Sigmoid colon (tissue), 7 donors: Measurements from ENCODE around the gene GRK1. TPM values are rescaled to one million over a fixed set of nuclear protein-coding genes. Genes with fewer than 3 reads are reported as not detected.
A peak's percentile ranks its signal among the peaks of the same experiment; 100 is the strongest.
"Not testable (repeated sequence)": the region's sequence is repeated elsewhere in the genome, so short reads cannot be mapped to it uniquely, and the experiment has no call there.

ENCODE experiments used
- DNase-seq: peaks from one replicate; pipeline ENCODE4 v3.0.0-alpha.2; 2019
- H3K27ac ChIP-seq, 4 donors: fragments of 200-600 bp; sonication (generic); one replicate each; pipeline ENCODE4 v1.5.1; 2016 to 2019; ENCODE audit warnings: mild to moderate bottlenecking in 1 of 4
- H3K27me3 ChIP-seq, 3 donors: fragments of 200-600 bp; sonication (generic); one replicate each; pipeline ENCODE4 v1.5.1; 2019; ENCODE audit warnings: mild to moderate bottlenecking in 1 of 3
- H3K36me3 ChIP-seq, 4 donors: fragments of 200-600 bp; sonication (generic); one replicate each; pipeline ENCODE4 v1.5.1; 2016 to 2019
- H3K4me1 ChIP-seq, 4 donors: fragments of 200-600 bp; sonication (generic); one replicate each; pipeline ENCODE4 v1.5.1; 2017 to 2019
- H3K4me3 ChIP-seq, 4 donors: fragments of 200-600 bp; sonication (generic); one replicate each; pipeline ENCODE4 v1.5.1; 2017 to 2019; ENCODE audit warnings: mild to moderate bottlenecking in 2 of 4, moderate library complexity in 1 of 4
- H3K9me3 ChIP-seq, 4 donors: fragments of 200-600 bp in 3 of 4; sonication (generic) in 3 of 4; one replicate each; pipeline versions ENCODE4 v1.5.1 to v1.6.1; 2013 to 2019
- CTCF ChIP-seq, 4 experiments: fragments of 450-650 bp in 3 of 4; fragments of 200-600 bp in 1 of 4; IDR thresholded peaks; one replicate each; pipeline ENCODE4 v1.5.1; 2016 to 2019; ENCODE audit warnings: antibody characterized with exemption in 4 of 4, mild to moderate bottlenecking in 3 of 4, moderate library complexity in 2 of 4
- EP300 ChIP-seq, 4 donors: sonication (generic); formaldehyde crosslinking; IDR thresholded peaks; one replicate each; pipeline ENCODE4 v1.6.1; 2017; ENCODE audit warnings: antibody characterized with exemption in 4 of 4
- POLR2A ChIP-seq, 2 donors: fragments of 450-650 bp; IDR thresholded peaks; one replicate each; pipeline ENCODE4 v1.6.1; 2016; ENCODE audit warnings: antibody characterized with exemption in 2 of 2, mild to moderate bottlenecking in 2 of 2, moderate library complexity in 2 of 2
- POLR2AphosphoS5 ChIP-seq, 4 donors: sonication (generic); formaldehyde crosslinking; IDR thresholded peaks; one replicate each; pipeline ENCODE4 v1.6.1; 2017; ENCODE audit warnings: antibody characterized with exemption in 4 of 4
- WGBS, 2 donors: extraction: QIAGEN DNeasy Blood & Tissue Kit; methylation state at CpG; one replicate each; pipeline ENCODE4 v1.1.7; 2013; 5-methylcytosine and 5-hydroxymethylcytosine counted together
- intact Hi-C: fragments of 100-400 bp; cut with DNase I; formaldehyde crosslinking; loops from one replicate; pipeline ENCODE4 v1.15.1; 2023
- polyA plus RNA-seq, 3 donors: library from polyadenylated mRNA; stranded (reverse); fragments of 200-250 nt; gene quantifications; one replicate each; pipeline ENCODE4 v1.2.3, GENCODE V29; 2013
- total RNA-seq, 4 donors: library from RNA; depleted of rRNA; stranded (reverse); fragments of >200 nt; gene quantifications; one replicate each; pipeline ENCODE4 v1.1.0, GENCODE V29; 2016
- donor health status: healthy with polysubstance abuse.
- donor health status: Bipolar disorder and iron deficiency.
- donor health status: healthy.

Gene GRK1
- total and polyA plus RNA-seq, 7 donors: 0.10 to 0.28 TPM; not detected in 5

- Histone ChIP-seq H3K4me3 (no peak overlapping the region), H3K36me3 (peaks cover 0 to 36% (median 7%) of the 10 kb centered on the region in 4 donors), H3K9me3 (no peaks in the 10 kb centered on the region), H3K27ac (no peak overlapping the region), H3K27me3 (no peaks in the 10 kb centered on the region), H3K4me1 (peaks cover 0 to 5% (median 0%) of the 10 kb centered on the region in 4 donors)
- intact Hi-C loops: no loop called here
- TF ChIP-seq POLR2AphosphoS5 (IDR thresholded peaks at IDR 0.05): no peak
- 92 to 97% methylated on average over 9 of the region's 9 CpGs for WGBS, 2 donors
- DNase-seq: no peak
These were observed 42.8 kb upstream of the GRK1 start for GRCh38 chr13:113624235-113624587.

GRCh38 chr13:113624640-113625304 lies 42.2 kb upstream of the GRK1 start:
- peaks cover 0 to 40% (median 7%) of the 10 kb centered on the region in 4 donors for H3K36me3 ChIP-seq
- H3K4me3 ChIP-seq, DNase-seq, H3K4me1 ChIP-seq, intact Hi-C loops, H3K9me3 ChIP-seq, H3K27me3 ChIP-seq, H3K27ac ChIP-seq: not testable (repeated sequence)
- 95% methylated on average over 14 of the region's 14 CpGs for WGBS, 2 donors

- intact Hi-C loops: no loop called here
- TF ChIP-seq CTCF (IDR thresholded peaks at IDR 0.05): no peak
- no peak for TF ChIP-seq POLR2AphosphoS5 (IDR thresholded peaks at IDR 0.05)
- no peak for TF ChIP-seq POLR2A (IDR thresholded peaks at IDR 0.05)
- no peak for TF ChIP-seq EP300 (IDR thresholded peaks at IDR 0.05)
- Histone ChIP-seq H3K36me3 (peaks cover 0 to 40% (median 7%) of the 10 kb centered on the region in 4 donors), H3K4me1 (peaks cover 0 to 5% (median 0%) of the 10 kb centered on the region in 4 donors), H3K27ac (no peak overlapping the region), H3K27me3 (no peaks in the 10 kb centered on the region), H3K9me3 (no peaks in the 10 kb centered on the region), H3K4me3 (no peak overlapping the region)
- peak; percentile 32 for DNase-seq
- 90 to 91% methylated on average over 24 of the region's 24 CpGs for WGBS, 2 donors
These were observed 40.9 kb upstream of the GRK1 start for GRCh38 chr13:113625965-113626721.

DNA sequence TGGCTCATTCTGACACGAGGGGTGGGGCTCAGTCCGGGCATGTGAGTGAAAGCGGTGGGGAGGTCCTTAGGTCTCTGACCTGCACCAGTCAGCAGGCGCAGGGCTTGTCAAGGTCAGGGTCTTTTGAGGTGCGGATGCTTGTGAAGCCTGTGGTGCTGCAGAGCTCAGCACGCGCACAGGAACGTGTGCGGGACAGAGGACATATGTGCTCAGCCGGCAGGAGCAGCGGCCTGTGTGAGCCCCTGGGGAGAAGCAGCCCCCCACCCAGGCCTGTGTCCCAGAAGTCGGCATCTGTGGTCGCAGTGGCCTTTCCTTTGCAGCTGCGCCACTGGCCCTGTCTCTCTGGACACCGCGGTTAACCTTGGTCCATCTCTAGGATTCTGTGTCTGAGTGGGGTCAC lies 39.9 kb upstream of the GRK1 start:
- Histone ChIP-seq H3K27ac (no peak overlapping the region), H3K36me3 (peaks cover 0 to 50% (median 7%) of the 10 kb centered on the region in 4 donors), H3K27me3 (no peaks in the 10 kb centered on the region), H3K4me3 (no peak overlapping the region), H3K4me1 (peaks cover 0 to 5% (median 0%) of the 10 kb centered on the region in 4 donors), H3K9me3 (no peaks in the 10 kb centered on the region)
- intact Hi-C loops: no loop called here
- TF ChIP-seq CTCF (IDR thresholded peaks at IDR 0.05) (no peak), POLR2A (IDR thresholded peaks at IDR 0.05) (no peak)
- DNase-seq: peak; percentile 58
- 91 to 94% methylated on average over 16 of the region's 16 CpGs for WGBS, 2 donors

- intact Hi-C loops: no loop called here
These were observed 38.4 kb upstream of the GRK1 start for GRCh38 chr13:113628291-113629270.

More at GRCh38 chr13:113628291-113629270, 38.4 kb upstream of the GRK1 start:
- H3K27ac ChIP-seq: no peak overlapping the region
- no peak overlapping the region for H3K4me3 ChIP-seq
- peaks cover 0 to 5% (median 0%) of the 10 kb centered on the region in 4 donors for H3K4me1 ChIP-seq
- TF ChIP-seq POLR2A (IDR thresholded peaks at IDR 0.05): no peak
- TF ChIP-seq POLR2AphosphoS5 (IDR thresholded peaks at IDR 0.05): no peak
- no peak for TF ChIP-seq EP300 (IDR thresholded peaks at IDR 0.05)
- no peak for TF ChIP-seq CTCF (IDR thresholded peaks at IDR 0.05)
- DNase-seq: peak; percentile 56
- H3K36me3 ChIP-seq: peaks cover 0 to 53% (median 6%) of the 10 kb centered on the region in 4 donors
- H3K9me3 ChIP-seq: no peaks in the 10 kb centered on the region
- WGBS, 2 donors: 89 to 92% methylated on average over 30 of the region's 30 CpGs
- no peaks in the 10 kb centered on the region for H3K27me3 ChIP-seq
